SK-N-SH (cell line): Measurements from ENCODE around the gene SCN8A. TPM values are rescaled to one million over a fixed set of nuclear protein-coding genes. Genes with fewer than 3 reads are reported as not detected.

Source experiments
- CTCF ChIA-PET: fragments of 300-600, 350-600 bp; formaldehyde crosslinking; extraction: SDS; loops from one replicate; lab custom pipeline; 2021; lab: Yijun Ruan, JAX
- POLR2A ChIA-PET: fragments of 350-600 bp; sonication (Branson Sonifier 250); formaldehyde crosslinking; extraction: SDS; loops from one replicate; lab custom pipeline; 2020; ENCODE audit warnings: antibody characterized with exemption, inconsistent platforms; lab: Yijun Ruan, JAX
- DNase-seq: peaks from one replicate; pipeline ENCODE4 v3.0.0; 2012
- H2AFZ ChIP-seq: fragments of 200-600 bp; sonication (generic); 2 replicates; pipeline ENCODE4 v1.8.1; 2016; ENCODE audit warnings: antibody characterized with exemption, mild to moderate bottlenecking, low read depth
- H3F3A ChIP-seq: fragments of 200-600 bp; sonication (generic); replicated peaks from 2 replicates; pipeline ENCODE3; 2016; ENCODE audit warnings: antibody characterized with exemption, mild to moderate bottlenecking; ENCODE audit not compliant: insufficient read depth
- H3K27ac ChIP-seq, 2 experiments: fragments of 200-500 bp in 1 of 2; fragments of 200-600 bp in 1 of 2; sonication (Bioruptor generic) in 1 of 2; sonication (generic), shearing (Covaris generic) in 1 of 2; 2 replicates each; pipeline versions ENCODE4 v1.5.1 to v1.6.1; 2014 to 2016; ENCODE audit warnings: low read depth in 2 of 2, inconsistent platforms in 1 of 2, low read length in 1 of 2, mild to moderate bottlenecking in 1 of 2, mixed read lengths in 1 of 2
- H3K27me3 ChIP-seq: fragments of 200-600 bp; sonication (generic), shearing (Covaris generic); 2 replicates; pipeline ENCODE4 v1.6.1; 2016; ENCODE audit warnings: mixed run types; ENCODE audit not compliant: insufficient read depth
- H3K36me3 ChIP-seq, 2 experiments: fragments of 200-500 bp in 1 of 2; fragments of 200-600 bp in 1 of 2; sonication (Bioruptor generic) in 1 of 2; sonication (generic) in 1 of 2; replicated peaks in 1 of 2; 2 replicates each; pipeline versions ENCODE3 to v1.5.1; 2014 to 2016; ENCODE audit warnings: low read length in 1 of 2, mild to moderate bottlenecking in 1 of 2; ENCODE audit not compliant: insufficient read depth in 2 of 2, control insufficient read depth in 1 of 2
- H3K4me1 ChIP-seq, 2 experiments: fragments of 200-500 bp in 1 of 2; fragments of 200-600 bp in 1 of 2; sonication (Bioruptor generic) in 1 of 2; sonication (generic), shearing (Covaris generic) in 1 of 2; 2 replicates each; pipeline versions ENCODE4 v1.5.1 to v1.6.1; 2014 to 2016; ENCODE audit warnings: low read depth in 1 of 2, low read length in 1 of 2, mixed run types in 1 of 2; ENCODE audit not compliant: insufficient read depth in 2 of 2, control insufficient read depth in 1 of 2
- H3K4me2 ChIP-seq: fragments of 200-600 bp; sonication (generic), shearing (Covaris generic); 2 replicates; pipeline ENCODE4 v1.6.1; 2017; ENCODE audit warnings: mixed run types
- H3K4me3 ChIP-seq, 2 experiments: fragments of 200-500 bp in 1 of 2; fragments of 200-600 bp in 1 of 2; sonication (Bioruptor generic) in 1 of 2; sonication (generic), shearing (Covaris generic) in 1 of 2; 2 replicates each; pipeline versions ENCODE4 v1.5.1 to v1.8.1; 2014 to 2016; ENCODE audit warnings: low read depth in 2 of 2, inconsistent platforms in 1 of 2, low read length in 1 of 2, mild to moderate bottlenecking in 1 of 2, mixed read lengths in 1 of 2, moderate library complexity in 1 of 2
- H3K79me2 ChIP-seq: fragments of 200-600 bp; sonication (generic); 2 replicates; pipeline ENCODE4 v1.8.1; 2017; ENCODE audit warnings: mild to moderate bottlenecking; ENCODE audit not compliant: insufficient read depth
- H3K9ac ChIP-seq: fragments of 200-600 bp; sonication (generic); 2 replicates; pipeline ENCODE4 v1.6.1; 2017; ENCODE audit warnings: mixed run types
- H3K9me2 ChIP-seq: fragments of 200-600 bp; sonication (generic); 2 replicates; pipeline ENCODE4 v1.6.1; 2017; ENCODE audit warnings: mixed run types
- H3K9me3 ChIP-seq: fragments of 200-600 bp; sonication (generic); 2 replicates; pipeline ENCODE4 v1.6.1; 2017; ENCODE audit warnings: mixed run types, mild to moderate bottlenecking, moderate library complexity
- H4K20me1 ChIP-seq: fragments of 200-600 bp; sonication (generic); 2 replicates; pipeline ENCODE4 v1.6.1; 2017; ENCODE audit warnings: mild to moderate bottlenecking, mixed run types; ENCODE audit not compliant: insufficient read depth
- CHD2 ChIP-seq: fragments of 150-350 bp; IDR thresholded peaks from 2 replicates; pipeline ENCODE4 v1.6.1; 2018; ENCODE audit warnings: low read length; ENCODE audit not compliant: partially characterized antibody
- CTCF ChIP-seq: fragments of 200-600 bp; sonication (generic); IDR thresholded peaks from 2 replicates; pipeline ENCODE4 v1.6.1; 2017; ENCODE audit warnings: antibody characterized with exemption, mild to moderate bottlenecking, moderate library complexity
- EP300 ChIP-seq, 2 experiments: IDR thresholded peaks; 2 replicates each; pipeline versions ENCODE4 v1.4.0 to v1.6.1; 2012; ENCODE audit warnings: borderline replicate concordance in 1 of 2, low read depth in 1 of 2, low read length in 1 of 2
- FOSL2 ChIP-seq: IDR thresholded peaks from 2 replicates; pipeline ENCODE4 v1.4.0; 2012; ENCODE audit warnings: low read depth, mild to moderate bottlenecking, moderate library complexity, borderline replicate concordance
- FOXM1 ChIP-seq: IDR thresholded peaks from 2 replicates; pipeline ENCODE4 v1.4.0; 2012; ENCODE audit warnings: low read depth, mild to moderate bottlenecking
- GATA2 ChIP-seq: sonication (generic); formaldehyde crosslinking; IDR thresholded peaks from 2 replicates; pipeline ENCODE4 v1.5.0; 2020; ENCODE audit warnings: mild to moderate bottlenecking, missing genetic modification reagents
- IRF3 ChIP-seq: fragments of 150-350 bp; IDR thresholded peaks from 2 replicates; pipeline ENCODE4 v1.6.1; 2016; ENCODE audit warnings: mild to moderate bottlenecking, low read depth, low read length
- JUND ChIP-seq: IDR thresholded peaks from 2 replicates; pipeline ENCODE4 v1.4.0; 2012
- MEF2A ChIP-seq: IDR thresholded peaks from 2 replicates; pipeline ENCODE4 v1.4.0; 2012; ENCODE audit warnings: low read depth, borderline replicate concordance
- MXI1 ChIP-seq: IDR thresholded peaks from 2 replicates; pipeline ENCODE4 v1.6.1; 2012; ENCODE audit warnings: mild to moderate bottlenecking, low read depth, low read length, improper control_type of control experiment
- NFIC ChIP-seq: IDR thresholded peaks from 2 replicates; pipeline ENCODE4 v1.4.0; 2012; ENCODE audit warnings: borderline replicate concordance
- NRF1 ChIP-seq: IDR thresholded peaks from 2 replicates; pipeline ENCODE4 v1.6.1; 2012; ENCODE audit warnings: low read depth, mild to moderate bottlenecking, low read length
- POLR2AphosphoS5 ChIP-seq: IDR thresholded peaks from 2 replicates; pipeline ENCODE4 v1.6.1; 2012; ENCODE audit warnings: low read depth, low read length
- RAD21 ChIP-seq: IDR thresholded peaks from 2 replicates; pipeline ENCODE4 v1.6.1; 2012; ENCODE audit warnings: mild to moderate bottlenecking, low read length
- RCOR1 ChIP-seq: fragments of 150-350 bp; IDR thresholded peaks from 2 replicates; pipeline ENCODE4 v1.6.1; 2017; ENCODE audit warnings: antibody characterized with exemption, low read length
- RFX5 ChIP-seq: IDR thresholded peaks from 2 replicates; pipeline ENCODE4 v1.6.1; 2012; ENCODE audit warnings: mild to moderate bottlenecking, improper control_type of control experiment, low read length
- TAF1 ChIP-seq: IDR thresholded peaks from 2 replicates; pipeline ENCODE4 v1.6.1; 2012; ENCODE audit warnings: low read depth, mild to moderate bottlenecking, low read length, moderate library complexity, borderline replicate concordance
- TCF12 ChIP-seq: IDR thresholded peaks from 2 replicates; pipeline ENCODE4 v1.4.0; 2012
- TEAD4 ChIP-seq: IDR thresholded peaks from 2 replicates; pipeline ENCODE4 v1.4.0; 2012; ENCODE audit warnings: mild to moderate bottlenecking, borderline replicate concordance; ENCODE audit not compliant: insufficient read depth
- WGBS: methylation state at CpG from one replicate; pipeline ENCODE4 v1.1.6; 2017; ENCODE audit warnings: low lambda C conversion rate; 5-methylcytosine and 5-hydroxymethylcytosine counted together
- polyA plus RNA-seq, 3 experiments: library from polyadenylated mRNA; depleted of rRNA; stranded (reverse); fragments of >200 nt; gene quantifications; 2 replicates each; pipeline ENCODE4 v1.2.3, GENCODE V29; 2012
- TF ChIP-seq, protein P1 (sequence below): IDR thresholded peaks from 2 replicates; pipeline ENCODE4 v1.4.0; 2012; ENCODE audit warnings: low read depth
- TF ChIP-seq, protein P2 (sequence below): IDR thresholded peaks from 2 replicates; pipeline ENCODE4 v1.6.1; 2012; ENCODE audit warnings: mild to moderate bottlenecking, low read depth, low read length, moderate library complexity

Gene SCN8A
- polyA plus RNA-seq, 1 of the 3 experiments (the other 2 are of a cell fraction): 7.1 TPM

DNA sequence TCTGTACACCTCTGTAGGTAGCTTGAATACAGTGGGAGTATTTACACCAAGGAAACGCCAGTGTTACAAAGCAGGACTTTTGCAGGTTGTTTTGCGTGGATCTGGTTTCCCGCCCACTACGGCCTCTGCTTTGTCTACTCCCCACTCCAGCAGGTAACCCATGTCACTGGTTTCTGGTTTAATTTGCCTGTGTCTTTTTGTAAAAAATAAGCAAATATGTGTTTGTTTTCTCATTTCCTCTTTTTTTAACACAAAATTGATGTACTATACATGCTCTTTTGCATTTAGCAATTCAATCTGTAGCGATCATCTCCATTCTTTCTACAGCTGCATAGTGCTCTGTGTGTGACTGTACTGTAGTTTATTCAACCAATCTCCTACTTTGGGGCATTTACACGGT is 43.4 kb upstream of the SCN8A start:
- Histone ChIP-seq H3K4me1 (no peaks in the 10 kb centered on the region), H3K9ac (no peak overlapping the region), H3K4me3 (no peak overlapping the region), H3K27me3 (no peaks in the 10 kb centered on the region), H3K4me2 (no peak overlapping the region), H3K36me3 (no peaks in the 10 kb centered on the region), H3K79me2 (no peaks in the 10 kb centered on the region), H3F3A (no peaks in the 10 kb centered on the region), H3K27ac (no peak overlapping the region)
- POLR2A ChIA-PET: no interaction called here
- no peak for TF ChIP-seq TCF12
- TF ChIP-seq RCOR1: no peak
- TF ChIP-seq POLR2AphosphoS5: no peak
- no peak for TF ChIP-seq JUND
- TF ChIP-seq EP300 (IDR thresholded peaks at IDR 0.05; ENCODE audit: borderline replicate concordance in 1 of 2, low read depth in 1 of 2, low read length in 1 of 2): no peak
- no peak for TF ChIP-seq IRF3
- no peak for TF ChIP-seq RAD21
- TF ChIP-seq TAF1: no peak
- TF ChIP-seq, protein P1, sequence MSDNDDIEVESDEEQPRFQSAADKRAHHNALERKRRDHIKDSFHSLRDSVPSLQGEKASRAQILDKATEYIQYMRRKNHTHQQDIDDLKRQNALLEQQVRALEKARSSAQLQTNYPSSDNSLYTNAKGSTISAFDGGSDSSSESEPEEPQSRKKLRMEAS: no peak
- no peak for TF ChIP-seq NRF1
- no peak for TF ChIP-seq MXI1
- TF ChIP-seq FOSL2: no peak
- TF ChIP-seq GATA2: no peak
- TF ChIP-seq FOXM1: no peak
- TF ChIP-seq TEAD4: no peak
- TF ChIP-seq MEF2A: no peak
- TF ChIP-seq, all 33 proteins: peak for 0
- CTCF ChIA-PET: interaction anchor here (1.2 to 2.5 kb wide), 3 partner anchors 11 to 126 kb away, joined by 4 to 9 read pairs (median 4); no protein-coding TSS in a partner anchor
- Histone ChIP-seq H4K20me1 (no peaks in the 10 kb centered on the region), H2AFZ (no peak overlapping the region), H3K9me2 (no peaks in the 10 kb centered on the region), H3K9me3 (no peaks in the 10 kb centered on the region)
- WGBS: 74% methylated on average over 6 of the region's 6 CpGs
- DNase-seq: no peak

DNA sequence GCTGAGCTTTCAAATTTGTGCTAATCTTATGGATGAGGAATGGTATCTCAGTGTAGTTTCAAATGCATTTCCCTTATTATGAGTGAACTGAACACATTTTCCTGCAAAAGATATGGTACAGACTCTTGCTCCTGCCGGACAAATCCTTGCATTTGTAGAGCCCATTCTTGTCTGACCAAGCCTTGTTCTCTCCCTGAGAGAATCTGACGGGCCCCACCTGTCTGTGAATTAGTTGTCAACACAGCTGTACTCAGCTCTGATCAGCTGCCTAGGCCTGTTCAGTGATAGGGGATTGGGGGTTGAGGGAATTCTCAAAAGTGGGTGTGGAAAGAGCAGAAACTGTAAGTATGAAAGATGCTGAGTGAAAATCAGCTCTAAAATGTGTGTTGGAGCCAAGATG is 42.8 kb upstream of the SCN8A start:
- no peaks in the 10 kb centered on the region for H3K4me1 ChIP-seq
- H3K79me2 ChIP-seq: no peaks in the 10 kb centered on the region
- no peaks in the 10 kb centered on the region for H3K36me3 ChIP-seq
- POLR2A ChIA-PET: no interaction called here
- no peak overlapping the region for H2AFZ ChIP-seq
- DNase-seq: no peak
- H4K20me1 ChIP-seq: no peaks in the 10 kb centered on the region
- H3K4me2 ChIP-seq: no peak overlapping the region
- no peaks in the 10 kb centered on the region for H3F3A ChIP-seq
- H3K27ac ChIP-seq: no peak overlapping the region
- H3K4me3 ChIP-seq: no peak overlapping the region
- 77% methylated on average over 2 of the region's 2 CpGs for WGBS
- H3K9me2 ChIP-seq: no peaks in the 10 kb centered on the region
- no peaks in the 10 kb centered on the region for H3K9me3 ChIP-seq
- no peaks in the 10 kb centered on the region for H3K27me3 ChIP-seq
- no peak overlapping the region for H3K9ac ChIP-seq
- CTCF ChIA-PET: interaction anchor here (2.5 kb wide), 1 partner anchor 11 kb away, joined by 9 read pairs; no protein-coding TSS in a partner anchor
- TF ChIP-seq TAF1 (no peak), POLR2AphosphoS5 (no peak), IRF3 (no peak), NFIC (no peak), RCOR1 (no peak), TEAD4 (no peak), RFX5 (no peak), CHD2 (no peak), CTCF (no peak)
- TF ChIP-seq, protein P2, sequence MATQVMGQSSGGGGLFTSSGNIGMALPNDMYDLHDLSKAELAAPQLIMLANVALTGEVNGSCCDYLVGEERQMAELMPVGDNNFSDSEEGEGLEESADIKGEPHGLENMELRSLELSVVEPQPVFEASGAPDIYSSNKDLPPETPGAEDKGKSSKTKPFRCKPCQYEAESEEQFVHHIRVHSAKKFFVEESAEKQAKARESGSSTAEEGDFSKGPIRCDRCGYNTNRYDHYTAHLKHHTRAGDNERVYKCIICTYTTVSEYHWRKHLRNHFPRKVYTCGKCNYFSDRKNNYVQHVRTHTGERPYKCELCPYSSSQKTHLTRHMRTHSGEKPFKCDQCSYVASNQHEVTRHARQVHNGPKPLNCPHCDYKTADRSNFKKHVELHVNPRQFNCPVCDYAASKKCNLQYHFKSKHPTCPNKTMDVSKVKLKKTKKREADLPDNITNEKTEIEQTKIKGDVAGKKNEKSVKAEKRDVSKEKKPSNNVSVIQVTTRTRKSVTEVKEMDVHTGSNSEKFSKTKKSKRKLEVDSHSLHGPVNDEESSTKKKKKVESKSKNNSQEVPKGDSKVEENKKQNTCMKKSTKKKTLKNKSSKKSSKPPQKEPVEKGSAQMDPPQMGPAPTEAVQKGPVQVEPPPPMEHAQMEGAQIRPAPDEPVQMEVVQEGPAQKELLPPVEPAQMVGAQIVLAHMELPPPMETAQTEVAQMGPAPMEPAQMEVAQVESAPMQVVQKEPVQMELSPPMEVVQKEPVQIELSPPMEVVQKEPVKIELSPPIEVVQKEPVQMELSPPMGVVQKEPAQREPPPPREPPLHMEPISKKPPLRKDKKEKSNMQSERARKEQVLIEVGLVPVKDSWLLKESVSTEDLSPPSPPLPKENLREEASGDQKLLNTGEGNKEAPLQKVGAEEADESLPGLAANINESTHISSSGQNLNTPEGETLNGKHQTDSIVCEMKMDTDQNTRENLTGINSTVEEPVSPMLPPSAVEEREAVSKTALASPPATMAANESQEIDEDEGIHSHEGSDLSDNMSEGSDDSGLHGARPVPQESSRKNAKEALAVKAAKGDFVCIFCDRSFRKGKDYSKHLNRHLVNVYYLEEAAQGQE: no peak
- TF ChIP-seq, protein P1: no peak
